ENCODE measurements around the gene CABCOCO1. TPM values are rescaled to one million over a fixed set of nuclear protein-coding genes. Genes with fewer than 3 reads are reported as not detected.

Gene CABCOCO1
- total and polyA plus RNA-seq, 10 of the 15 experiments (the other 5 are each of a cell fraction or from before 2014, with no cell fraction given), result not detected

GRCh38 chr10:61733358-61733940, 70.7 kb downstream of the CABCOCO1 start (continued):
- no peak for TF ChIP-seq ZNF592 (IDR thresholded peaks at IDR 0.05)
- no peak for TF ChIP-seq RAD51 (IDR thresholded peaks at IDR 0.05)
- no peak for TF ChIP-seq TCF7 (IDR thresholded peaks at IDR 0.05; ENCODE audit: borderline replicate concordance)

DNA sequence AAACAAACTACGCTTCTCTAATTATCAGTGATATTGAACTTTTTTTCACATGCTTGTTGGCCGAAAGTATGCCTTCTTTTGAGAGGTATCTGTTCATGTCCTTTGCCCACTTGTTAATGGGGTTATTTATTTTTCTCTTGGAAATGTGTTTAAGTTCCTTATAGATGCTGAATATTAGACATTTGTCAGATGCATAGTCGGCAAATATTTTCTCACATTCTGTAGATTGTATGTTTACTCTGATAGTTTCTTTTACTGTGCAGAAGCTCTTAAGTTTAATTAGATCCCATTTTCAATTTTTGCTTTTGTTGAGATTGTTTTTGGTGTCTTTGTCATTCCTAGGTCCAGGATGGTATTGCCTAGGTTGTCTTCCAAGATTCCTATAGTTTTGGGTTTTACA, 73.2 kb downstream of the CABCOCO1 start:
- no peak overlapping the region for H3K4me2 ChIP-seq (ENCODE audit: control insufficient read depth, insufficient read depth)
- RAD21 ChIA-PET (ENCODE audit: unreplicated experiment), result no interaction called here
- TF ChIP-seq RFX5 (IDR thresholded peaks at IDR 0.05; ENCODE audit: low read depth, low read length) (no peak), SP1 (IDR thresholded peaks at IDR 0.05; ENCODE audit: low read depth, low read length) (no peak), CHD4 (IDR thresholded peaks at IDR 0.05) (no peak), E4F1 (IDR thresholded peaks at IDR 0.05; ENCODE audit: borderline replicate concordance, partially characterized antibody) (no peak), SMARCA5 (IDR thresholded peaks at IDR 0.05) (no peak), NFIC (IDR thresholded peaks at IDR 0.05; ENCODE audit: low read depth, low read length) (no peak), BHLHE40 (IDR thresholded peaks at IDR 0.05; ENCODE audit: borderline replicate concordance in 1 of 2, low read depth in 2 of 2, low read length in 1 of 2) (no peak), ZNF24 (IDR thresholded peaks at IDR 0.05) (no peak), POLR2AphosphoS2 (IDR thresholded peaks at IDR 0.05; ENCODE audit: low read depth, low read length) (no peak), ATF3 (IDR thresholded peaks at IDR 0.05; ENCODE audit: borderline replicate concordance, extremely low read depth, low read depth, low read length) (no peak), SMC3 (IDR thresholded peaks at IDR 0.05; ENCODE audit: borderline replicate concordance, low read length) (no peak)
- TF ChIP-seq, protein P1, sequence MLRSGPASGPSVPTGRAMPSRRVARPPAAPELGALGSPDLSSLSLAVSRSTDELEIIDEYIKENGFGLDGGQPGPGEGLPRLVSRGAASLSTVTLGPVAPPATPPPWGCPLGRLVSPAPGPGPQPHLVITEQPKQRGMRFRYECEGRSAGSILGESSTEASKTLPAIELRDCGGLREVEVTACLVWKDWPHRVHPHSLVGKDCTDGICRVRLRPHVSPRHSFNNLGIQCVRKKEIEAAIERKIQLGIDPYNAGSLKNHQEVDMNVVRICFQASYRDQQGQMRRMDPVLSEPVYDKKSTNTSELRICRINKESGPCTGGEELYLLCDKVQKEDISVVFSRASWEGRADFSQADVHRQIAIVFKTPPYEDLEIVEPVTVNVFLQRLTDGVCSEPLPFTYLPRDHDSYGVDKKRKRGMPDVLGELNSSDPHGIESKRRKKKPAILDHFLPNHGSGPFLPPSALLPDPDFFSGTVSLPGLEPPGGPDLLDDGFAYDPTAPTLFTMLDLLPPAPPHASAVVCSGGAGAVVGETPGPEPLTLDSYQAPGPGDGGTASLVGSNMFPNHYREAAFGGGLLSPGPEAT (IDR thresholded peaks at IDR 0.05; ENCODE audit: low read depth), result no peak

More for the DNA sequence above, 73.2 kb downstream of the CABCOCO1 start:
- no peak overlapping the region for H3K9ac ChIP-seq (ENCODE audit: control insufficient read depth, insufficient read depth, low read length)
- WGBS (ENCODE audit: insufficient coverage, insufficient replicate concordance, low lambda C conversion rate, missing lambda C conversion rate), result 75% methylated on average over 3 of the region's 3 CpGs
- no peak overlapping the region for H2AFZ ChIP-seq (ENCODE audit: control insufficient read depth, low read depth, low read length)
- no peaks in the 10 kb centered on the region for H3K79me2 ChIP-seq (ENCODE audit: control insufficient read depth, insufficient read depth, low read length)
- POLR2A ChIA-PET, result no interaction called here
- H3K9me3 ChIP-seq (replicated peaks; ENCODE audit: control insufficient read depth, insufficient read depth, low read length), result no peaks in the 10 kb centered on the region
- H4K20me1 ChIP-seq (ENCODE audit: control insufficient read depth, insufficient read depth), result no peaks in the 10 kb centered on the region
- DNase-seq (ENCODE audit: low read depth, low spot score) (no peak), ATAC-seq (no peak), FAIRE-seq (no peak)
- no TSS peak for BruUV-seq (replicated peaks)
- intact Hi-C loops (cut with micrococcal nuclease; ENCODE audit: unreplicated experiment), result no loop called here
- CTCF ChIA-PET, result interaction anchor here (0.6 to 5.2 kb wide), 6 partner anchors 13 to 919 kb away, joined by 3 to 24 read pairs (median 3); no protein-coding TSS in a partner anchor
- no peaks in the 10 kb centered on the region for H3K4me1 ChIP-seq (ENCODE audit: control insufficient read depth, insufficient read depth, low read length)
- SMC1A ChIA-PET (ENCODE audit: uncharacterized antibody, unreplicated experiment), result no interaction called here
- in situ Hi-C loops (cut with MboI), result no loop called here
- H3K27ac ChIP-seq (ENCODE audit: control insufficient read depth, insufficient read depth), result no peak overlapping the region
- H3K36me3 ChIP-seq (ENCODE audit: control insufficient read depth in 2 of 2, insufficient read depth in 2 of 2, low read length in 1 of 2), result no peaks in the 10 kb centered on the region
- H3K4me3 ChIP-seq, result no peak overlapping the region
- peaks cover 0 to 4% of the 10 kb centered on the region in 2 experiments; a peak in 1 of 4 replicates for H3K27me3 ChIP-seq (replicated peaks in 1 of 2; ENCODE audit: control insufficient read depth in 2 of 2, insufficient read depth in 2 of 2, low read length in 1 of 2)
